GM21529 (cell line): ENCODE results near the gene CLCNKA.
"Not testable (repeated sequence)": the region's sequence is repeated elsewhere in the genome, so short reads cannot be mapped to it uniquely, and the experiment has no call there.

Experiments
- ATAC-seq: cut with Tn5 transposase; IDR thresholded peaks from one replicate; pipeline ENCODE4 v1.9.1; 2021; ENCODE audit not compliant: unreplicated experiment

Gene CLCNKA

GRCh38 chr1:16039871-16040270 lies 18.0 kb downstream of the CLCNKA start:
- not testable (repeated sequence) for ATAC-seq

GRCh38 chr1:16041200-16041599 lies 19.4 kb downstream of the CLCNKA start:
- ATAC-seq, result no peak

GRCh38 chr1:16042096-16042495 lies 20.3 kb downstream of the CLCNKA start:
- ATAC-seq, result no peak

- ATAC-seq, result not testable (repeated sequence)
Observed at GRCh38 chr1:16042654-16043053, 20.8 kb downstream of the CLCNKA start.

DNA sequence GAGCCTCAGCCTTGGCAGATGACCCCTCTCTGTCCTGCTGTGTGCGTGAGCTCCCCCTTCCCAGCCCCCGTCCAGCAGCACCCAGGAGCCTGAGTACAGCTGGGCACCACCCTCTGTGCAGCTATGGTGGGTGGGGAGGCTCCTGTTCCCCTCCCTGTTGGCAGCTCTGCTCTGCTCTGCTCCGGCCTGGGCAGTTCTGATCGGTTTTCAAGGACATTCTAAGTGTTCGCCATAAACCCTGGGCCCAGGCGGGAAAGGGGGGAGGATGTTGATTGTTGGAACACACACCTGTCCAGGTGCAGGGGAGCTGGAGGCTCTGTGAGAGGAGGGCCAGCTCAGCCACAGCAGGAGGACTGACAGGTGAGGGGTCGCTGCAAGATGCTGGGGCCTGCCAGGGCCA lies 21.7 kb downstream of the CLCNKA start, which contains the start of gene CLCNKB:
Gene CLCNKB, plus strand, starts transcription at position 262 of the 400 bp plus-strand sequence. CDS start 711 bp downstream, outside the sequence.
- no peak for ATAC-seq

GRCh38 chr1:16043950-16044349 lies 22.1 kb downstream of the CLCNKA start:
- no peak for ATAC-seq

- ATAC-seq, result no peak
Observed at GRCh38 chr1:16046842-16047241, 25.0 kb downstream of the CLCNKA start.

DNA sequence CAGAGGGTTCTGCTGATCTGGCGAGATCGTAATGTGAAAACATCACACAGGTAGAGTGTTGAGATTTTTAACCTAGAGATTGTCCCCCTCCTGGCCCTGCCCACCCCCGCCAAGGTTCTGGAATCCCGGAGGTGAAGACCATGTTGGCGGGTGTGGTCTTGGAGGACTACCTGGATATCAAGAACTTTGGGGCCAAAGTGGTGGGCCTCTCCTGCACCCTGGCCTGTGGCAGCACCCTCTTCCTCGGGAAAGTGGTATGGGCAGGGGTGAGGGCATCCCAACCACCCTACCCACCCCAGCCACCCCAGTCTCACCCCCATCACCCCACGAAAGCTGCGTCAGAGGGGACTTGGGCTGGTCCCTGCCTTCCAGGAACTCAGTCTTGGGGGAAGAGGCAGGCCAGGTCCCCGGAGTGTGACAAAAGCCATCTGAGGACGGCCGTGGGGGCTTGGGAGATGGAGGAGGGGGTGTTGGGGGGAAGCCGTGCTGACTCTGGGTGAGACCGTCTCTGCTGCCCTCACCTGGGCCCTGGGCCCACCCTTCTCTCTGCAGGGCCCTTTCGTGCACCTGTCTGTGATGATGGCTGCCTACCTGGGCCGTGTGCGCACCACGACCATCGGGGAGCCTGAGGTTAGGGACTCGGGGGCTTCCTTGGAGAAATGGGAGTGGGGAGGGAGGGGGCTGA lies 26.1 kb downstream of the CLCNKA start:
- ATAC-seq, result no peak

GRCh38 chr1:16048573-16049189 lies 26.8 kb downstream of the CLCNKA start:
- no peak for ATAC-seq

DNA sequence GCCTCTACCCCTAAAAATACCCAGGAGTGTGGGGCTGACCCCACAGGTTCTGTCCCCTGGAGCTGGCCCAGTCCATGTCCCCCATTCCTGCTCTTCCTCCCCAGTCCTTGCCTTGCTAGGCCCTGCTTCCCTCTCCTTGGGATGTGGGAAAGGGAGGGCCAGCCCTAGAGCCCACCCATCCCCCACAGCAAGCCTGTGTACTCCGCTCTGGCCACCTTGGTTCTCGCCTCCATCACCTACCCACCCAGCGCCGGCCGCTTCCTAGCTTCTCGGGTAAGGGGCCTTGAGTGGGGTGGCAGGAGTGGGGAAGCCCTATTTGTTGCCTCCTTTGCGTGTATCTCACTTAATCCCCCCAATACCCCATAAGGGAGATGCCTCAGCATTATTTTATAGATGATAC lies 28.5 kb downstream of the CLCNKA start:
- ATAC-seq, result no peak

DNA sequence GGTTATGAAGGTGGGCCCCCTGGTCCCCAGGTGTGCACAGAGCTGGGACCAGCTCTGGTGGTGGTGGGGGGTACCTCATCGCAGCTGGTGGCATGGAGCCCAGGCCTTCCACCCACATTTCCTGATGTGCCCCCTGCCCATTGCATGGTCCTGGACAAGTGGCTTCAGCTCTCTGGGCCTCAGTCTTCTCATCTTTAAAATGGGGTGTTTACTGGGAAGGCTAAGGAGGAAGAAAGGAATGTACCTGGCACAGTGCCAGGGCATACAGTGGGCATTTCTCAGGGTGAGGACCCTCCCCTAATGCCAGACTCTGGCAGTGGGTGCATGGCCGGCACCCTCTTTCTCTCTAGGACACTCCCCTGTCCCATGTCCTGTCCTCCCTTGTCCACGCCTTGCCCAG lies 29.2 kb downstream of the CLCNKA start:
- no peak for ATAC-seq

DNA sequence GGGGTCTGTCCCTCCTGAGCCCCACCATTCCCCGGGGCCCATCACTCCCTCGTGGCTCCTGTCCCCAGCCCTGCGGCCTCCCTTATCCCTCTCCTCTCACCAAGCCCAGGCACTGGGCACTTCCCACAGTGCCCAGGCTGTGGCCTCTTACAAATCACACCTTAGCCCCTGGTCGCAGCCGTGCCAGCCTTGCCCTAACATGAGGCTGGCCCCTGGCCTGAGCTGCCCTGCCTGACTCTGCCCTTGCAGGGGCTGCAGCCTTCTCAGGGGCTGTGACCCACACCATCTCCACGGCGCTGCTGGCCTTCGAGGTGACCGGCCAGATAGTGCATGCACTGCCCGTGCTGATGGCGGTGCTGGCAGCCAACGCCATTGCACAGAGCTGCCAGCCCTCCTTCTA lies 30.1 kb downstream of the CLCNKA start:
- not testable (repeated sequence) for ATAC-seq

DNA sequence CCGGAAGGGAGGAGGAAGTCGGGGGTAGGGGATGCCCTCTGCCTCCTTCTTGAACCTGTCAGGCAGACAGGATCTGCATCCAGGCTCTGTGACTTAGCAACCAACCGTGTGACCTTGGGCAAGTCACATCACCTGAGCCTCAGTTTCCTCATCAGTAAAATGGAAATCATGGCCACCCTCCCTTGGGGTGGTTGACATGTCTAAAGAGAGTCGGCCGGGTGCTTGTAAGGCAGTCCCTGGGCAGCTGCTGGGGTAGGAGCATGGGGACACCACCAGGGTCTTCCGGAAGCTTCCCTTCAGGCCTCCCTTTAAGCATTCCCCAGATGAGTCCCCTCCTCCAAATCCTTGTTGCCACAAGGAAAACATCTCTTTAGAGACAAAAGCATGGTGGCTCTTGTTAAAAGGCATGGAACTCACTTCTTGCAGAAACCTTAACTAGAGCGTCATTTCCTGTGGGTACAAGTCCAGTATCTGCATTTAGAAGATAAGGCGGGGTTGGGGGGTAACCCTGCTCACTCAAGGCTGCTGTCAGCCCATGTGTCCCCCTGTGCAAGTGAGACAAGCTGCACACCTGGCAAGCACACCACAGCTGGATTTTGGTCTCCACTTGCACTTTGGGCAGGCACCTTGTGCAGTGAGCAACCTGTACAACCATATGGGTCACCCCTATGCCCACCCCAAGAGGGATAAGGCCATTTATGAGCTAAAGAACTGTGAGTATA lies 32.1 kb downstream of the CLCNKA start:
- ATAC-seq, result no peak

- ATAC-seq, result no peak
Observed at GRCh38 chr1:16054598-16055540, 33.0 kb downstream of the CLCNKA start.

DNA sequence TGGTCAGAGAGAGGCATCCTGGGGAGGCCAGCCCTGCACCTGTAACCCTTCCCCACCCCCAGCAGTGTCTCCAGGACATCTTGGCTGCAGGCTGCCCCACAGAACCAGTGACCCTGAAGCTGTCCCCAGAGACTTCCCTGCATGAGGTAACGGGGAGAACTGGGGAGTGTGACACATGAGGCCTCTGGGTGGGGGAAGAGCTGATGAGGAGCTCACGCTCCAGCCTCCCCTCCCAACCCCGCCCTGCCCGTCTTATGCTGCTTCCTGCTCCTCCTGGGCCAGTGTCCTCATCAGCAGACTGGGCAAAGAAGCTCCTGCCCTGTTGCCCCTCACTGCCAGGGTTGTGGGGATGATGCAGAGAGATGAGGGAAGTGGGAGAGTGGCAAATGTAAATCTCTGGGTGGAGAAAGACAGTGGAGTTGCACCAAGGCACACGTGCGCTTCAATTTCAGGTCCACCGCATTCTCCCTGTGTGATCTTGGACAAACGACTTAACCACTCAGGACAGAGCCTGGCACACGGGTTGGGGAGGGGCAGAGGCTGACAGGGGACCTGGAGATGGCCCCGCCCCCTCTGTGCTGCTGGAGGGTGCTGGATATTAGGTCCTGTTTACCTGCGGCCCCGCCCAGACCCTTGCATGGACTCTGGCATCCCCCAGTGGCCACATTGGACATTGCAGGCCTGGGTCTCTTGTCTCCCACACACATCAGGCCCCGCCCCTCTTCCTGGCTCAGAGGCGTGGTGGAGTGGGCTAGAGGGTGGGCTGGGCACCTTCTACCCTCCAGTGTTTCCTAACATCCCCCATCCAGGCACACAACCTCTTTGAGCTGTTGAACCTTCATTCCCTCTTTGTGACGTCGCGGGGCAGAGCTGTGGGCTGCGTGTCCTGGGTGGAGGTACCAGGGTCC lies 34.0 kb downstream of the CLCNKA start:
- ATAC-seq, result peak; percentile 62

DNA sequence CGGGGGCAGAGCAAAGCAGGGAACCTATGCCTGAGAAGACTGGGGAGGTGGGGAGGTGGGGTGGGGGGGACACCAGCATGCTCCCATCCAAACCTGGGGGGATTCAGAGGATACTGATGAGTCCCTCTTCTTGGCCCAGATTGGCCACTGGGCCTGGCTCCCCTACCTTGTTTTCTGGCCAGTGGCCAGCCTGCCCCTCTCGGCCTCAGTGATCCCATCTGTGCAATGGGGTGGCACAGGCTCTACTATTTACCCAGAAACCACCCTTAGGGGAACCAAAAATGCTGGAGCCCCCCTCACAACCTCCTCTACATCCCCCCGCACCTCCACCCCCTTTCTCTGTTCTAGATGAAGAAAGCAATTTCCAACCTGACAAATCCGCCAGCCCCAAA lies 34.7 kb downstream of the CLCNKA start:
- ATAC-seq, result not testable (repeated sequence)

- not testable (repeated sequence) for ATAC-seq
Observed at GRCh38 chr1:16057314-16057915, 35.6 kb downstream of the CLCNKA start.

- not testable (repeated sequence) for ATAC-seq
Observed at GRCh38 chr1:16058394-16059120, 36.7 kb downstream of the CLCNKA start.

GRCh38 chr1:16061266-16061665 lies 39.4 kb downstream of the CLCNKA start:
- ATAC-seq, result no peak
